IPS-20b (cell line): ENCODE measurements around the gene RPTOR.

Experiments used
- H3K27ac ChIP-seq: one replicate; pipeline ENCODE4 v1.5.1; 2013; ENCODE audit warnings: low read length
- H3K27me3 ChIP-seq: 2 replicates; pipeline ENCODE4 v1.6.1; 2013; ENCODE audit warnings: mild to moderate bottlenecking, low read length, inconsistent platforms; ENCODE audit not compliant: insufficient read depth
- H3K36me3 ChIP-seq: 2 replicates; pipeline ENCODE4 v1.6.1; 2013; ENCODE audit warnings: low read depth, mild to moderate bottlenecking, inconsistent platforms, low read length, moderate library complexity; ENCODE audit not compliant: insufficient read depth
- H3K4me1 ChIP-seq: 2 replicates; pipeline ENCODE4 v1.6.1; 2013; ENCODE audit warnings: mild to moderate bottlenecking, control low read depth, inconsistent platforms, low read length, moderate library complexity; ENCODE audit not compliant: insufficient read depth
- H3K4me3 ChIP-seq: 2 replicates; pipeline ENCODE4 v1.5.1; 2013; ENCODE audit warnings: mild to moderate bottlenecking, low read length, inconsistent platforms
- H3K9ac ChIP-seq: 2 replicates; pipeline ENCODE4 v1.6.1; 2013; ENCODE audit warnings: low read depth, mild to moderate bottlenecking, inconsistent platforms, low read length, moderate library complexity
- H3K9me3 ChIP-seq: 2 replicates; pipeline ENCODE4 v1.6.1; 2013; ENCODE audit warnings: mild to moderate bottlenecking, low read depth, low read length, inconsistent platforms; ENCODE audit not compliant: insufficient read depth

RPTOR gene

GRCh38 chr17:80997424-80998117, 452.9 kb downstream of the RPTOR start:
- Histone ChIP-seq H3K27ac (no peak overlapping the region), H3K9ac (no peak overlapping the region), H3K4me1 (0 out of 2 replicates have a peak, but pooled peaks cover 4% of the 10 kb centered on the region), H3K36me3 (peaks cover 27% of the 10 kb centered on the region), H3K27me3 (peaks cover 10% of the 10 kb centered on the region), H3K4me3 (no peak overlapping the region), H3K9me3 (no peaks in the 10 kb centered on the region)

GRCh38 chr17:80998118-80998747, 453.6 kb downstream of the RPTOR start:
- Histone ChIP-seq H3K36me3 (peaks cover 27% of the 10 kb centered on the region), H3K9me3 (no peaks in the 10 kb centered on the region), H3K27me3 (peaks cover 13% of the 10 kb centered on the region), H3K4me3 (no peak overlapping the region), H3K27ac (no peak overlapping the region), H3K9ac (no peak overlapping the region), H3K4me1 (no peaks in the 10 kb centered on the region)

GRCh38 chr17:80998748-80999535, 454.3 kb downstream of the RPTOR start:
- H3K27ac ChIP-seq: no peak overlapping the region
- no peaks in the 10 kb centered on the region for H3K4me1 ChIP-seq
- H3K4me3 ChIP-seq: no peak overlapping the region
- no peak overlapping the region for H3K9ac ChIP-seq
- H3K9me3 ChIP-seq: no peaks in the 10 kb centered on the region
- H3K36me3 ChIP-seq: peaks cover 27% of the 10 kb centered on the region
- H3K27me3 ChIP-seq: peaks cover 20% of the 10 kb centered on the region

- Histone ChIP-seq H3K9me3 (no peaks in the 10 kb centered on the region), H3K27me3 (peaks cover 25% of the 10 kb centered on the region), H3K27ac (no peak overlapping the region), H3K36me3 (peaks cover 27% of the 10 kb centered on the region), H3K9ac (no peak overlapping the region), H3K4me3 (no peak overlapping the region), H3K4me1 (no peaks in the 10 kb centered on the region)
Observed at GRCh38 chr17:80999536-81000333, 455.1 kb downstream of the RPTOR start.

- Histone ChIP-seq H3K27me3 (peaks cover 31% of the 10 kb centered on the region), H3K9ac (no peak overlapping the region), H3K4me1 (no peaks in the 10 kb centered on the region), H3K36me3 (peaks cover 27% of the 10 kb centered on the region), H3K9me3 (no peaks in the 10 kb centered on the region), H3K4me3 (no peak overlapping the region), H3K27ac (no peak overlapping the region)
Observed at GRCh38 chr17:81000334-81000630, 455.6 kb downstream of the RPTOR start.

DNA sequence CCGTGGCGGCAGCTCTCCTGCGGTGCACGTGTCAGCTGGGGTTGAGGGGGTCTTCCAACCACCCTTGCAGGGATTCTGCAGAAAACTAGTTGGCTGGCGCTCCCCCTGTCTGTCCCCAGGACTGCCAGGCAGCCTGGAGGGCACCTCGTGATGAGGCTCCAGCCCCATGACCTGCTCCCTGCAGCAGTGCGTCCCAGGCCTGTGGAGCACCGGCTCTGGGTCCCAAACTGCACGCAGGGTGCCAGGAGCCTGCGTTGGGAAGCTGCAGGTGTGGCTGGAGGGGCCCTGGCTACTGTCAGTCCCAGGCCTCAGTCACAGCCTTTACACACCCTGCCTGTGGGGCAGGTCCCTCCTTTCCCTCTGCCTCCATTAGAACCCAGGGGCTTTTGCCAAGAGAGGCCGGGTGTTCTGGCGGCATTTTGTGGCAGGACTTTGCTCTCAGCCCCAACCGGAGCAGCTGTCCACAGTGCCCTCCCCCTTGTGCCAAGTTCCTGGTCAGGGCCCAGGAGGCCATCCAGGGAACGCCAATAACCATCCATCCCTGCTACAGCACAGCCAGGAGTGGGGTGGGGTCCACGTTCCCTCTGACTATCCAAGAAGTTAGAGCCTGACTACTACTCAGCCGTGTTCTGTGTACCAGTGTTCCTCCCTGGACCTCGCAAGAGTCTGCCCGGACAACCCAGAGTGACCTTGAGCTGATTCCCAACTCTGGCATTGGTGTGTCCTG, 456.2 kb downstream of the RPTOR start:
- Histone ChIP-seq H3K27ac (no peak overlapping the region), H3K9me3 (no peaks in the 10 kb centered on the region), H3K9ac (no peak overlapping the region), H3K4me3 (no peak overlapping the region), H3K36me3 (peaks cover 22% of the 10 kb centered on the region), H3K27me3 (peaks cover 32% of the 10 kb centered on the region), H3K4me1 (no peaks in the 10 kb centered on the region)

- Histone ChIP-seq H3K9me3 (no peaks in the 10 kb centered on the region), H3K9ac (no peak overlapping the region), H3K36me3 (peaks cover 13% of the 10 kb centered on the region), H3K27ac (no peak overlapping the region), H3K4me3 (no peak overlapping the region), H3K27me3 (peaks cover 44% of the 10 kb centered on the region), H3K4me1 (no peaks in the 10 kb centered on the region)
Observed at GRCh38 chr17:81002013-81002384, 457.4 kb downstream of the RPTOR start.

DNA sequence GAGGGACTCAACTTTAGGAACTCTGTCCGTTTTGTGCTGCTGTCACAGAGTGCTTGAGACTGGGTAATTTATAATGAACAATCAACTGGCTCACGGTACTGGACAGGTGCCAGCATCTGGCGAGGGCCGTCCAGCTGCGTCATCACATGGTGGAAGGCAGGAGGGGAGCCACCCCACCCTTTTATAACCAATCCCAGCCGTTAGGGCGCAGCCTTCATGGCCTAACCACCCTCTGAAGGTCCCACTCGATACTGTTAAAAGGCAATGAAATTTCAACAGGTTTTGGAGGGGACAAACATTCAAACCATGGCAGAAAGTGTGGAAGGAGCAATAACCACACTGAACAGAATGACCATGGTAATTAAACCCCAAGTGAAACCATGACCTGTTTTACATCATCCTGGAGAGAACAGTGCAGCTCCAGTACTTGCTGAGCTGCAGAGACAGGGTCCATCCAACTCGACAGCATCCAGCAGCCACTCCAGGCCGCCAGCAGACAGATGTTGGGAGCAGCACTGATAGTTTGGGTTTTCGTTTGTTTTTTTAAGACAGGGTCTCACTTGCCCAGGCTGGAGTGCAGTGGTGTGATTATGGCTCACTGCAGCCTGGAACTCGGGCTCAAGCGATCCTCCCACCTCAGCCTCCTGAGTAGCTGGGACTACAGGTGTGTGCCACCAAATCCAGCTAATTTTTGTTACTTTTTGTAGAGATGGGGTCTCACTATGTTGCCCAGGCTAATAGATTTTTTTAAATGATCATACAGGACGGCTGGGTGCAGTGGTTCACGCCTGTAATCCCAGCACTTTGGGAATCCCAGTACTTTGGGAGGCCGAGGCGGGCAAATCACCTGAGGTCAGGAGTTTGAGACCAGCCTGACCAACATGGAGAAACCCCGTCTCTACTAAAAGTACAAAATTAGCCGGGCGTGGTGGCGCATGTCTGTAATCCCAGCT, 458.0 kb downstream of the RPTOR start:
- no peaks in the 10 kb centered on the region for H3K4me1 ChIP-seq
- H3K36me3 ChIP-seq: 0 out of 2 replicates have a peak, but pooled peaks cover 8% of the 10 kb centered on the region
- no peak overlapping the region for H3K27ac ChIP-seq
- H3K27me3 ChIP-seq: peaks cover 45% of the 10 kb centered on the region
- no peak overlapping the region for H3K9ac ChIP-seq
- no peaks in the 10 kb centered on the region for H3K9me3 ChIP-seq
- no peak overlapping the region for H3K4me3 ChIP-seq

DNA sequence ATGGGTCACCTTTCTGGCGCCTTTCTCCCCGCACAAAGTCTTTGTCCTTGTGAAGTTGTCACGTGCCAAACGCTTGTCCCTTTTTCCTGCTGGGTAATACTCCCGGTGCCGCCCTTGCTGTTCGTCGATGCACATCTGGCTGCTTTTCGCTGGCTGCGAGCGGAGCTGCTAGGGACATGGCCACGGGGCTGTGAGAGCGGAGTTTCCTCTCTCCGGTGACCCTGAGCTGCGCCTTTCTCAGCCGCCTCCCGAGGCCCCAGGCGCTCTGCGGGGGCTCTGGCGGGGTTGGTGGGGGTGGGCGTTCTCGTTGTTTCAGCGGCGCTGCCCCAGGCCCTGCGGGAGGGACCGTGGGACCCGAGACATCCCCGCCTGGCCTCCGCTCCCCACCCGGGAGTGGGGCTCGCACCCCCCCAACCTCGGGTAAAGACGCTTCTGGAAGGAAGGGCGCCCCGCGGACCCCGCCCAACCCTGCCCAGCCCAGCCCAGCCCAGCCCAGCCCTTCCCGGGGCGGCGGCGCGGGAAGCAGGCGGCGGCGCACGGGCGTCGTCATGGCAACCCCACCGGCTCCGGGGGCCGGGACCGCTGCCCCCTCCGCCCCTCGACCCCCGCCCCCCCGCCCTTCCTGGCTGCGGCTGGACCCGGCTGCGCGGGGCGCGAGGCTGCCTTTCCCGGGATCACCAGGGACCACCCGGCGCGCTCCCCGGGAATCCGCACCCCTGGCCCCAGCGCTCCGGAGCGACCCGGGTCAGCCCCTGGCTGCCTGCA, 459.3 kb downstream of the RPTOR start:
- peak overlapping the region; percentile 45; the same call in 1 of the 2 replicates for H3K4me3 ChIP-seq
- H3K4me1 ChIP-seq: no peaks in the 10 kb centered on the region
- H3K27ac ChIP-seq: no peak overlapping the region
- 0 out of 2 replicates have a peak, but pooled peaks cover 1% of the 10 kb centered on the region for H3K36me3 ChIP-seq
- H3K9me3 ChIP-seq: no peaks in the 10 kb centered on the region
- H3K9ac ChIP-seq: no peak overlapping the region
- H3K27me3 ChIP-seq: peaks cover 45% of the 10 kb centered on the region

GRCh38 chr17:81006891-81007290, 462.3 kb downstream of the RPTOR start:
- Histone ChIP-seq H3K9ac (no peak overlapping the region), H3K9me3 (peaks cover 11% of the 10 kb centered on the region), H3K27ac (no peak overlapping the region), H3K27me3 (peaks cover 45% of the 10 kb centered on the region), H3K4me1 (no peaks in the 10 kb centered on the region), H3K36me3 (no peaks in the 10 kb centered on the region), H3K4me3 (no peak overlapping the region)
